Parathyroid adenoma (tissue), 2 donors: Measurements from ENCODE around the gene MAGI1.

Source experiments
- H2AFZ ChIP-seq: fragments of 300-600 bp; sonication (generic); one replicate; pipeline ENCODE4 v1.7.0; 2017; ENCODE audit warnings: antibody characterized with exemption, mild to moderate bottlenecking
- H3K27ac ChIP-seq: fragments of 300-600 bp; sonication (generic); one replicate; pipeline ENCODE4 v1.7.0; 2017
- H3K27me3 ChIP-seq: fragments of 300-600 bp; sonication (generic); one replicate; pipeline ENCODE4 v1.7.0; 2017; ENCODE audit warnings: low read length; ENCODE audit not compliant: control insufficient read depth, insufficient read depth
- H3K36me3 ChIP-seq: fragments of 300-600 bp; sonication (generic); one replicate; pipeline ENCODE4 v1.7.0; 2017; ENCODE audit warnings: low read length; ENCODE audit not compliant: control insufficient read depth, insufficient read depth
- H3K4me1 ChIP-seq: fragments of 300-600 bp; sonication (generic); one replicate; pipeline ENCODE4 v1.7.0; 2017; ENCODE audit warnings: control low read depth
- H3K4me2 ChIP-seq: fragments of 300-600 bp; sonication (generic); one replicate; pipeline ENCODE4 v1.7.0; 2017; ENCODE audit warnings: low read length
- H3K4me3 ChIP-seq: fragments of 300-600 bp; sonication (generic); one replicate; pipeline ENCODE4 v1.7.0; 2017; ENCODE audit warnings: low read depth, low read length
- H3K79me2 ChIP-seq: fragments of 300-600 bp; sonication (generic); one replicate; pipeline ENCODE4 v1.7.0; 2017; ENCODE audit warnings: control low read depth
- H3K9ac ChIP-seq: fragments of 300-600 bp; sonication (generic); one replicate; pipeline ENCODE4 v1.7.0; 2017; ENCODE audit warnings: mild to moderate bottlenecking
- H3K9me3 ChIP-seq: fragments of 300-600 bp; sonication (generic); one replicate; pipeline ENCODE4 v1.7.0; 2017; ENCODE audit warnings: low read length; ENCODE audit not compliant: control insufficient read depth
- TF ChIP-seq, protein P1 (sequence below): fragments of 300-600 bp; sonication (generic); IDR thresholded peaks from one replicate; pipeline ENCODE4 v1.7.0; 2017; ENCODE audit warnings: antibody characterized with exemption, mild to moderate bottlenecking
- donor health status: primary hyperparathyroidism.

The MAGI1 gene

GRCh38 chr3:65500398-65501306 is 538.1 kb downstream of the MAGI1 start:
- Histone ChIP-seq H3K9ac (no peak overlapping the region), H3K36me3 (no peaks in the 10 kb centered on the region), H3K4me1 (peaks cover 4% of the 10 kb centered on the region), H3K9me3 (no peaks in the 10 kb centered on the region), H3K27ac (no peak overlapping the region), H3K27me3 (no peaks in the 10 kb centered on the region), H2AFZ (no peak overlapping the region), H3K4me3 (no peak overlapping the region), H3K4me2 (no peak overlapping the region), H3K79me2 (no peaks in the 10 kb centered on the region)
- TF ChIP-seq, protein P1, sequence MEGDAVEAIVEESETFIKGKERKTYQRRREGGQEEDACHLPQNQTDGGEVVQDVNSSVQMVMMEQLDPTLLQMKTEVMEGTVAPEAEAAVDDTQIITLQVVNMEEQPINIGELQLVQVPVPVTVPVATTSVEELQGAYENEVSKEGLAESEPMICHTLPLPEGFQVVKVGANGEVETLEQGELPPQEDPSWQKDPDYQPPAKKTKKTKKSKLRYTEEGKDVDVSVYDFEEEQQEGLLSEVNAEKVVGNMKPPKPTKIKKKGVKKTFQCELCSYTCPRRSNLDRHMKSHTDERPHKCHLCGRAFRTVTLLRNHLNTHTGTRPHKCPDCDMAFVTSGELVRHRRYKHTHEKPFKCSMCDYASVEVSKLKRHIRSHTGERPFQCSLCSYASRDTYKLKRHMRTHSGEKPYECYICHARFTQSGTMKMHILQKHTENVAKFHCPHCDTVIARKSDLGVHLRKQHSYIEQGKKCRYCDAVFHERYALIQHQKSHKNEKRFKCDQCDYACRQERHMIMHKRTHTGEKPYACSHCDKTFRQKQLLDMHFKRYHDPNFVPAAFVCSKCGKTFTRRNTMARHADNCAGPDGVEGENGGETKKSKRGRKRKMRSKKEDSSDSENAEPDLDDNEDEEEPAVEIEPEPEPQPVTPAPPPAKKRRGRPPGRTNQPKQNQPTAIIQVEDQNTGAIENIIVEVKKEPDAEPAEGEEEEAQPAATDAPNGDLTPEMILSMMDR = no peak

DNA sequence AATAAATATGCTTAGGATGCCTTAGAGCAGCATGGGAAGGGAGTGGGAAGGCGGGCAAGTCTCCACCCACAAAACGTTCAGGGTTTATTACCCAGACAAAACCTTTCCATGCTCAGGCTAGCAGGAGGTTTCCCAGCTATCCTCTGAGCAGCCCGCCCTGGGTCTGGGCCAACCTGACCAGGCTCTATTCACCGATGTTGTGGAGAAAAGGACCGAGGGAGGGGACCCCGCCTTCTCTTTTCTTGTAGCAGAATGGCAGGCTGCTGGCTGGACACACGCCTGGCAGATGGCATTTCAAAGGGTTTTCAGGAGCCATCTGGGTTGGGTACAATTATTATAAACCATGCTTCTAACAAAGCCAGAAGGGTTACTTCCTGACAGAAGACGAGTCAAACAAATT is 540.9 kb downstream of the MAGI1 start:
- Histone ChIP-seq H3K27ac (no peak overlapping the region), H3K9me3 (no peaks in the 10 kb centered on the region), H3K4me3 (no peak overlapping the region)

DNA sequence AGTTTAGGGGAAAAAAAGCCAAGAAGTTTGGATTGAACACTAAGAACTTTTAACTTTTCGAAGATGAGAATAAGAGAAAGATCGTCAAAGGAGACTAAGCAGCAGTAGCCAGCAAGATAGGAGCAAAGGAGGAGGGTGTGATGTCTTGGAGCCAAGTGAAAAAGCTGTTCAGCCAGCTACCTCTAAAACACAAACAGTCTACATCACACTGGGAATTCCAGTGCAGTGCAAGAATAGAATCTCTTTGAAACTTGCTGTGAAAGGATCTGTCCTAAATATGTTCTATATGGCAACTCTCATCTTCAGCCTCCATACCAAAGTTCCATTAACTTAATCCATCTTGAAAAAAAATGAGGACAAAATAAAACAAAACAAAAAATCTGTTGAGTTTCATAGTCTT is 541.5 kb downstream of the MAGI1 start:
- Histone ChIP-seq H2AFZ (no peak overlapping the region), H3K27ac (no peak overlapping the region)

More for the DNA sequence above, 540.9 kb downstream of the MAGI1 start:
- no peak overlapping the region for H2AFZ ChIP-seq
- TF ChIP-seq, protein P1 = no peak
- H3K4me2 ChIP-seq = no peak overlapping the region
- H3K36me3 ChIP-seq = no peaks in the 10 kb centered on the region
- no peaks in the 10 kb centered on the region for H3K79me2 ChIP-seq
- no peak overlapping the region for H3K9ac ChIP-seq
- peaks cover 4% of the 10 kb centered on the region for H3K4me1 ChIP-seq
- H3K27me3 ChIP-seq = no peaks in the 10 kb centered on the region

DNA sequence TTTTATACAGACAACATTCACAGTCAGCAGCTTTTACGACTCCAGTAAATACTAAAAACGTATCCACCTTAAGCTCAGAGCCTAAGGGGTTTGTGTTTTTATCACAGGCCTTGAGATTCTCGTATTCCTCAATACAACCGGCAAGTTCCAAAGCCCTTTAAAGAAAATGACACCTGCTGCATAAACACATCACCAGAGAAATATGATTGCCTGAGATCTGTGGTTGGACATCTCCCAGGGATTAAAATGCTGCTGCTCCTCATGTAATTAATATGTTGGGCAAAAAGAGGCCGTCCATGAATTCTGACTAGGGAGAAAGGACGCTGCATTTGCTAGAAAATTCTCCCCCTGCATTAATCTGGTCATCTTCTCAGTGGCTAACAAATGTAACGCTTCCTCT is 544.8 kb downstream of the MAGI1 start:
- Histone ChIP-seq H3K9ac (no peak overlapping the region), H3K27ac (no peak overlapping the region), H3K27me3 (no peaks in the 10 kb centered on the region), H3K36me3 (no peaks in the 10 kb centered on the region), H3K4me3 (no peak overlapping the region), H2AFZ (no peak overlapping the region), H3K79me2 (no peaks in the 10 kb centered on the region), H3K4me1 (no peaks in the 10 kb centered on the region), H3K4me2 (no peak overlapping the region), H3K9me3 (no peaks in the 10 kb centered on the region)
- TF ChIP-seq, protein P1 = no peak

More for the DNA sequence above, 541.5 kb downstream of the MAGI1 start:
- Histone ChIP-seq H3K4me3 (no peak overlapping the region), H3K27me3 (no peaks in the 10 kb centered on the region), H3K36me3 (no peaks in the 10 kb centered on the region), H3K4me2 (no peak overlapping the region), H3K9ac (no peak overlapping the region), H3K79me2 (no peaks in the 10 kb centered on the region), H3K9me3 (no peaks in the 10 kb centered on the region), H3K4me1 (peaks cover 4% of the 10 kb centered on the region)
- TF ChIP-seq, protein P1 = no peak
